Measurements from ENCODE around the gene GNG10.

GNG10 gene

DNA sequence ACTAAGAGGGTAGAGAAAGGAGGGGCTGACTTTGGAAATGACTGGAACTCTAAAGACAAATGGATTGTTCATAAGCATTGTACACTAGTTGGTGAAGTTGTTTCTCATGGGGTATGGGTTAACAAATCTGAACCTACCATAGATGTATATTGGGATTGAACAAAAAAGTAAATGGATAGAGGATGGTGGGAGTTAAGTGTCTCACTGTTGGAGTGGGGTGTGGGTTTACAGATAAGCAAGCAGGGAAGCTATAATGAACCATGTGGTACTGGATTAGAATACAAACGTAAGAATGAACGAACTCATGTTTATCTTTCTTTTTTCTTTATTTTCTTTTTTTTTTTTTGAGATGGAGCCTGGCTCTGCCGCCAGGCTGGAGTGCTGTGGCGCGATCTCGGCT lies 17.8 kb downstream of the GNG10 start:
- H3K9me2 ChIP-seq (replicated peaks; ENCODE audit: insufficient read depth, low read length) = no peaks in the 10 kb centered on the region
- H3K4me3 ChIP-seq (ENCODE audit: insufficient read depth, low read length, poor library complexity, severe bottlenecking) = no peak overlapping the region
- TF ChIP-seq, protein P1, sequence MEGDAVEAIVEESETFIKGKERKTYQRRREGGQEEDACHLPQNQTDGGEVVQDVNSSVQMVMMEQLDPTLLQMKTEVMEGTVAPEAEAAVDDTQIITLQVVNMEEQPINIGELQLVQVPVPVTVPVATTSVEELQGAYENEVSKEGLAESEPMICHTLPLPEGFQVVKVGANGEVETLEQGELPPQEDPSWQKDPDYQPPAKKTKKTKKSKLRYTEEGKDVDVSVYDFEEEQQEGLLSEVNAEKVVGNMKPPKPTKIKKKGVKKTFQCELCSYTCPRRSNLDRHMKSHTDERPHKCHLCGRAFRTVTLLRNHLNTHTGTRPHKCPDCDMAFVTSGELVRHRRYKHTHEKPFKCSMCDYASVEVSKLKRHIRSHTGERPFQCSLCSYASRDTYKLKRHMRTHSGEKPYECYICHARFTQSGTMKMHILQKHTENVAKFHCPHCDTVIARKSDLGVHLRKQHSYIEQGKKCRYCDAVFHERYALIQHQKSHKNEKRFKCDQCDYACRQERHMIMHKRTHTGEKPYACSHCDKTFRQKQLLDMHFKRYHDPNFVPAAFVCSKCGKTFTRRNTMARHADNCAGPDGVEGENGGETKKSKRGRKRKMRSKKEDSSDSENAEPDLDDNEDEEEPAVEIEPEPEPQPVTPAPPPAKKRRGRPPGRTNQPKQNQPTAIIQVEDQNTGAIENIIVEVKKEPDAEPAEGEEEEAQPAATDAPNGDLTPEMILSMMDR (IDR thresholded peaks at IDR 0.05; ENCODE audit: insufficient read depth, low read length, poor library complexity, severe bottlenecking) = no peak
- no peak for TF ChIP-seq EZH2phosphoT487 (conservative IDR thresholded peaks at IDR 0.05; ENCODE audit: low read length)
- H3F3A ChIP-seq (ENCODE audit: insufficient read depth) = no peaks in the 10 kb centered on the region
- no peaks in the 10 kb centered on the region for H3K9me3 ChIP-seq (ENCODE audit: insufficient read depth, low read length)
- H3K4me2 ChIP-seq (ENCODE audit: low read depth, low read length, poor library complexity, severe bottlenecking) = no peak overlapping the region
- no peaks in the 10 kb centered on the region for H3K79me2 ChIP-seq (ENCODE audit: insufficient read depth, low read length)
- H3K9ac ChIP-seq (ENCODE audit: low read length) = no peak overlapping the region
- no peaks in the 10 kb centered on the region for H3K27me3 ChIP-seq (ENCODE audit: low read length)
- no peaks in the 10 kb centered on the region for H4K20me1 ChIP-seq (ENCODE audit: low read depth, low read length)
- no peaks in the 10 kb centered on the region for H3K36me3 ChIP-seq (ENCODE audit: low read length)
- no peak overlapping the region for H3K27ac ChIP-seq (ENCODE audit: low read depth, low read length)
- no peak overlapping the region for H2AFZ ChIP-seq (ENCODE audit: low read depth, low read length, severe bottlenecking)

DNA sequence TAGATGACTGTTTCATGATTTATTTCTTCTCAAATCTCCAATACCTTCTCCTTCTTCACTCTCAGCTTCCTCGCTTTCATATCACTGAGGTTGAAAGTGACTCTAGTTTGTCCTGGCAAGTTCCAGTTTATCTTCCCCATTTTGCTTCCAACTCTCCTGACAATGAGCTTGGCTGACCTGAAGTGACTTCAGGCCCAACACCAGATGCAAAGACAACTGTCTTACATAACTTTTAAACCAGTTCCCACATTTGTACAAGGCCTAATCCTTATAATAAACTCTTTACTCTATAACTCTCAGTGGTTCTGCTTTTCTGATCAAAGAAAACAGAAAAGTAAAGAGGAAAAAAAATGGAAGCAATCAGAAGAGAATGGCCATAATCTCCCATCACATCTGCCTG lies 22.0 kb downstream of the GNG10 start:
- no peak for TF ChIP-seq EZH2phosphoT487 (conservative IDR thresholded peaks at IDR 0.05; ENCODE audit: low read length)
- TF ChIP-seq, protein P1 (IDR thresholded peaks at IDR 0.05; ENCODE audit: insufficient read depth, low read length, poor library complexity, severe bottlenecking) = no peak
- no peak overlapping the region for H2AFZ ChIP-seq (ENCODE audit: low read depth, low read length, severe bottlenecking)
- H3K4me3 ChIP-seq (ENCODE audit: insufficient read depth, low read length, poor library complexity, severe bottlenecking) = no peak overlapping the region
- no peaks in the 10 kb centered on the region for H3K79me2 ChIP-seq (ENCODE audit: insufficient read depth, low read length)
- H3K9me2 ChIP-seq (replicated peaks; ENCODE audit: insufficient read depth, low read length) = no peaks in the 10 kb centered on the region
- no peaks in the 10 kb centered on the region for H3K36me3 ChIP-seq (ENCODE audit: low read length)
- H3K9ac ChIP-seq (ENCODE audit: low read length) = no peak overlapping the region
- H3F3A ChIP-seq (ENCODE audit: insufficient read depth) = no peaks in the 10 kb centered on the region
- H3K9me3 ChIP-seq (ENCODE audit: insufficient read depth, low read length) = no peaks in the 10 kb centered on the region
- no peak overlapping the region for H3K4me2 ChIP-seq (ENCODE audit: low read depth, low read length, poor library complexity, severe bottlenecking)
- no peaks in the 10 kb centered on the region for H3K27me3 ChIP-seq (ENCODE audit: low read length)
- H3K27ac ChIP-seq (ENCODE audit: low read depth, low read length) = no peak overlapping the region
- H4K20me1 ChIP-seq (ENCODE audit: low read depth, low read length) = no peaks in the 10 kb centered on the region

DNA sequence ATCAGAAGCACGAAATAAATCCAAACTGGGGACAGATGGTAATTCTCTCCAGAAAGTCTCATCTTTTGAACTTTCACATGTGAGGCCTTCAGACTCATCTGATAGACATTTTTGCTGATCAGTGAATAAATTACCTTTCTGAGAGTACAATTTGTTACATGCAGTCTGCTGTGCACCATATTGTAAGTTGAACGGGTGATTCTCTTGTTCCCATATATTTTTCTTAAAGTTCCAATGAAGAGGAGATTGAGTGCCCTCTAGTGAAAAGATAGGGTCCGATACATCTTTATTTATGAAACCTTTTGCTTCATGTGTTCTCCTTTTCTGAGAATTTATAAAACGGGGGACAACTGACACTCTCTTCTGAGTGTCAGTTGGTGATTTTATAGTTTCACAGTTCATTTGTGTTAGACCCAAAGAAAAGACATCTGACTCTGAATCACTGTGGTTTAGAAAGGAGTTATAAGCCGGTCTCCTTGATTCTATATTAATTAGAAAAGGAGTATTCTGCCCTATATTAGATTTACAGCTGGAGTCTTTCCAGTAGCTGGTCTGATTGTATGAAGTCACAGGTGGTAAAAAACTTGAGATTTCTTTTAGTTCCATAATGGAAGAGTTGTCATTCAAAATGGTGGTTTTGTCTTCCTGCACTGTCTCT lies 30.4 kb downstream of the GNG10 start:
- Histone ChIP-seq H3K36me3 (ENCODE audit: low read length) (no peaks in the 10 kb centered on the region), H3F3A (ENCODE audit: insufficient read depth) (no peaks in the 10 kb centered on the region), H2AFZ (ENCODE audit: low read depth, low read length, severe bottlenecking) (peak overlapping the region; percentile 12), H3K27me3 (ENCODE audit: low read length) (no peaks in the 10 kb centered on the region), H3K4me3 (ENCODE audit: insufficient read depth, low read length, poor library complexity, severe bottlenecking) (no peak overlapping the region), H3K79me2 (ENCODE audit: insufficient read depth, low read length) (no peaks in the 10 kb centered on the region), H3K27ac (ENCODE audit: low read depth, low read length) (no peak overlapping the region), H3K9me2 (replicated peaks; ENCODE audit: insufficient read depth, low read length) (no peaks in the 10 kb centered on the region), H3K4me2 (ENCODE audit: low read depth, low read length, poor library complexity, severe bottlenecking) (no peak overlapping the region), H3K9me3 (ENCODE audit: insufficient read depth, low read length) (no peaks in the 10 kb centered on the region), H4K20me1 (ENCODE audit: low read depth, low read length) (no peaks in the 10 kb centered on the region), H3K9ac (ENCODE audit: low read length) (no peak overlapping the region)
- TF ChIP-seq, protein P1 (IDR thresholded peaks at IDR 0.05; ENCODE audit: insufficient read depth, low read length, poor library complexity, severe bottlenecking) = peak; percentile 43
- TF ChIP-seq EZH2phosphoT487 (conservative IDR thresholded peaks at IDR 0.05; ENCODE audit: low read length) = no peak

Measured in SU-DHL-6 (cell line).